DMS79 (cell line): ENCODE results near the gene NMUR1.

ENCODE experiments used
- DNase-seq: peaks from one replicate; lab custom pipeline; 2025; lab: John Stamatoyannopoulos, UW

NMUR1 gene

GRCh38 chr2:231483398-231484329 lies 46.6 kb downstream of the NMUR1 start:
- no peak for DNase-seq

- no peak for DNase-seq
Observed at GRCh38 chr2:231482806-231483391, 47.3 kb downstream of the NMUR1 start.

- DNase-seq, result no peak
Observed at GRCh38 chr2:231480781-231481180, 49.5 kb downstream of the NMUR1 start.

- no peak for DNase-seq
Observed at GRCh38 chr2:231479455-231479854, 50.8 kb downstream of the NMUR1 start.

- no peak for DNase-seq
Observed at GRCh38 chr2:231476920-231477319, 53.3 kb downstream of the NMUR1 start.

GRCh38 chr2:231475965-231476364 lies 54.3 kb downstream of the NMUR1 start:
- no peak for DNase-seq
